NCI-H1930 (cell line): ENCODE results near the gene DAZAP1.

ENCODE experiments used
- DNase-seq, 2 experiments: peaks; one replicate each; lab custom pipeline; 2025; lab: John Stamatoyannopoulos, UW

DAZAP1 gene

DNA sequence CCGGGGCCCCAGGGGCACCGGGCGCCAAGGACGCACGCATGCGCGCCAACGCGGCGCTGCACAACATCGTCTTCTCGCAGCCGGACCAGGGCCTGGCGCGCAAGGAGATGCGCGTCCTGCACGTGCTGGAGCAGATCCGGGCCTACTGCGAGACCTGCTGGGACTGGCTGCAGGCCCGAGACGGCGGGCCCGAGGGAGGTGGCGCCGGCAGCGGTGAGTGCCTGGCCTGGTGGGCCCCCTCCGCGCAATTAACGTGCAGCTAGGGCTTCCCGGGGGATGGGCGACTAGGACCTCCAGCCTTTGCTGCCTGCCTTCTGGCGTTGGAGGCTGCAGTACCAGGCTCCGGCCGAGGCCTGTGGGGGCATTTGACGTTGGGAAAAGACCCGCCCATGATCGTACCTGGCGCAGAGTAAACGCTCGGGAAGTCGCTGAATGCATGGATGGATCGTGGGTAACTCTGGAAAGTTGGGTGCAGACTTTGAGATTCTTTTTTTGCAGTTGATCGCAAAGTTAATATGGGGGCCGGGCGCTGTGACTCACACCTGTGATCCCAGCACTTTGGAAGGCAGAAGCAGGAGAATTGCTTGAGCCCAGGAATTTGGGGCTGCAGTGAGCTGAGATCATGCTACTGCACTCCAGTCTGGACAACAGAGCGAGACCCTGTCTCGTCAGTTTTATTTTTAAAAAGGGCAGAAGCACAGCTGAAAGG is 49.8 kb downstream of the DAZAP1 start:
- DNase-seq: no peak

DNA sequence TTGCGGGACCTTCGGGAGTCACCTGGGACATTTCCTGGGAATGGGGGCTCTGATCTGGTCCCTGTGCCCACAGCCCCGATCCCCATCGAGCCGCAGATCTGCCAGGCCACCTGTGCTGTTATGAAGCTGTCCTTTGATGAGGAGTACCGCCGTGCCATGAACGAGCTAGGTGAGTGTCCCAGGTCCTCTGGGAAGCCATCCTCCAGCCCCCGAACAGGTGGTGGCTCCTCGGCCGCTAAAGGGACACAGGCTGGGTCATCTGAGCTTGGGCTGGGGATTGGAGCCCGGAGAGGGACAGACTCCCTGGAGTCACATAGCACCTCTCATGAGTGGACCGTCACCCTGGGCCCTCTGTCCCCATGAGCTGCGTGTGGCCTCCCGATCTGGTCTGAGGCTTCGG is 50.5 kb downstream of the DAZAP1 start:
- no peak for DNase-seq

- no peak for DNase-seq
These were observed 52.1 kb downstream of the DAZAP1 start for GRCh38 chr19:1459479-1459878.

DNA sequence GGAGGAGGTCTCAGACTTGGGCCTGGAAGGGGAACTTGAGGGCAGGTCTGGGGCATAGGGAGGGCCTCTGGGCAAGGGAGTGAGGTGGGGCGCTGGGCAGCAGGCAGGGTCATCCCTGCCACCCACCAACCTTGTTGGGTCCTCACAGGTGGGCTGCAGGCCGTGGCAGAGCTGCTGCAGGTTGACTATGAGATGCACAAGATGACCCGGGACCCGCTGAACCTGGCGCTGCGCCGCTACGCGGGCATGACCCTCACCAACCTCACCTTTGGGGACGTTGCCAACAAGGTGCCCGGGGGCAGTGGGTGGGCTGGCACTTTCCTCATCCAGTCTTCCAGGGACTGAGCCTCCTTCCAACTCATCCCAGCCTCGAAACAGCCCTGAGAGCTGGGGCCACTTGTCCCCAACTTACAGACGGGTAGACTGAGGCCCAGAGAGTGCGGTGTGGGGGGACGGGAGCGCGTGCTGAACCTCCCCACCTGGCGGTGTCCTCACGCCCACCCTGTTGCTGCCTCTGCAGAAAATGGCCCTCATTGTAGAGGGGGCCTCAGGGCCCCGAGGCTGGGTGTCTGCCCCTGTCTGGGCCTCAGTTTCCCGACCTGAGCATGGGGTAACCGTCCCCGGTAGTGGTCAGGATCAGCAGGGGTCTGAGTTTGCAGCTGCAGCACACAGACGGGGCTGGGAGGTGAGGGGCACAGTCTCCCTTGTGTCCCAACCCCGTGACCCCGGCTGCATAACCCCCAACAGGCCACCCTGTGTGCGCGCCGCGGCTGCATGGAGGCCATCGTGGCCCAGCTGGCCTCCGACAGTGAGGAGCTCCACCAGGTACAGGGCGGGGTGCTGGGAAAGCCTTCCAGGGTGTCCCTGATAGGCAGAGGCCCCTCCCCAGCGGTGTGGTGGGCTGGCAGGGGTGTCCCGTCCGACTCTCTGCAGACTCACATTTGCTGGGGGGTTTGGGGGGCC is 52.9 kb downstream of the DAZAP1 start:
- DNase-seq: no peak

GRCh38 chr19:1461862-1462261 is 54.5 kb downstream of the DAZAP1 start:
- no peak for DNase-seq

DNA sequence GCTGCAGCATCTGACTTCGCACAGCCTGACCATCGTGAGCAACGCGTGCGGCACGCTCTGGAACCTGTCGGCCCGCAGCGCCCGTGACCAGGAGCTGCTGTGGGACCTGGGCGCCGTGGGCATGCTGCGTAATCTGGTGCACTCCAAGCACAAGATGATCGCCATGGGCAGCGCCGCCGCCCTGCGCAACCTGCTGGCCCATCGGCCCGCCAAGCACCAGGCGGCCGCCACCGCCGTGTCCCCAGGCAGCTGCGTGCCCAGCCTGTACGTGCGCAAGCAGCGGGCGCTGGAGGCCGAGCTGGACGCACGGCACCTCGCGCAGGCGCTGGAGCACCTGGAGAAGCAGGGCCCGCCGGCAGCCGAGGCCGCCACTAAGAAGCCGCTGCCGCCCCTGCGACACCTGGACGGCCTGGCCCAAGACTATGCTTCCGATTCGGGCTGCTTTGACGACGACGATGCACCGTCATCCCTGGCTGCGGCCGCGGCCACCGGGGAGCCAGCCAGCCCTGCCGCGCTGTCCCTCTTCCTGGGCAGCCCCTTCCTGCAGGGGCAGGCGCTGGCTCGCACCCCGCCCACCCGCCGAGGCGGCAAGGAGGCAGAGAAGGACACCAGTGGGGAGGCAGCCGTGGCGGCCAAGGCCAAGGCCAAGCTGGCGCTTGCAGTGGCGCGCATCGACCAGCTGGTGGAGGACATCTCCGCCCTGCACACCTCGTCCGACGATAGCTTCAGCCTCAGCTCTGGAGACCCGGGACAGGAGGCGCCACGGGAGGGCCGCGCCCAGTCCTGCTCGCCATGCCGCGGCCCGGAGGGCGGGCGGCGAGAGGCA is 58.0 kb downstream of the DAZAP1 start:
- no peak for DNase-seq

GRCh38 chr19:1466018-1466460 is 58.7 kb downstream of the DAZAP1 start:
- DNase-seq: no peak

DNA sequence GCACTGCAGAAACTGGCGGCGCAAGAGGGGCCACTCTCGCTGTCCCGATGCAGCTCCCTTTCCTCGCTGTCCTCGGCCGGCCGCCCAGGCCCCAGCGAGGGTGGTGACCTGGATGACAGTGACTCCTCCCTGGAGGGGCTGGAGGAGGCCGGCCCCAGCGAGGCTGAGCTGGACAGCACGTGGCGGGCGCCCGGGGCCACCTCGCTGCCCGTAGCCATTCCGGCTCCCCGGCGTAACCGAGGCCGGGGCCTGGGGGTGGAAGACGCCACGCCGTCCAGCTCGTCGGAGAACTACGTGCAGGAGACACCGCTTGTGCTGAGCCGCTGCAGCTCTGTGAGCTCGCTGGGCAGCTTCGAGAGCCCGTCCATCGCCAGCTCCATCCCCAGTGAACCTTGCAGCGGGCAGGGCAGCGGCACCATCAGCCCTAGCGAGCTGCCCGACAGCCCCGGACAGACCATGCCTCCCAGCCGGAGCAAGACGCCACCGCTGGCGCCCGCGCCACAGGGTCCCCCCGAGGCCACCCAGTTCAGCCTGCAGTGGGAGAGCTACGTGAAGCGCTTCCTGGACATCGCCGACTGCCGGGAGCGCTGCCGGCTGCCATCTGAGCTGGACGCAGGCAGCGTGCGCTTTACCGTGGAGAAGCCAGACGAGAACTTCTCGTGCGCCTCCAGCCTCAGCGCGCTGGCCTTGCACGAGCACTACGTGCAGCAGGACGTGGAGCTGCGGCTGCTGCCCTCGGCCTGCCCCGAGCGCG is 59.3 kb downstream of the DAZAP1 start:
- no peak for DNase-seq

DNA sequence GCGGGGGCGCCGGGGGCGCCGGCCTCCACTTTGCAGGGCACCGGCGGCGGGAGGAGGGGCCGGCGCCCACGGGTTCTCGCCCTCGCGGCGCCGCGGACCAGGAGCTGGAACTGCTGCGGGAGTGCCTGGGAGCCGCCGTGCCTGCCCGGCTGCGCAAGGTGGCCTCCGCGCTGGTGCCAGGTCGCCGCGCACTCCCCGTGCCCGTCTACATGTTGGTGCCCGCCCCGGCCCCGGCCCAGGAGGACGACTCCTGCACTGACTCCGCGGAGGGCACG is 59.8 kb downstream of the DAZAP1 start:
- no peak for DNase-seq

DNA sequence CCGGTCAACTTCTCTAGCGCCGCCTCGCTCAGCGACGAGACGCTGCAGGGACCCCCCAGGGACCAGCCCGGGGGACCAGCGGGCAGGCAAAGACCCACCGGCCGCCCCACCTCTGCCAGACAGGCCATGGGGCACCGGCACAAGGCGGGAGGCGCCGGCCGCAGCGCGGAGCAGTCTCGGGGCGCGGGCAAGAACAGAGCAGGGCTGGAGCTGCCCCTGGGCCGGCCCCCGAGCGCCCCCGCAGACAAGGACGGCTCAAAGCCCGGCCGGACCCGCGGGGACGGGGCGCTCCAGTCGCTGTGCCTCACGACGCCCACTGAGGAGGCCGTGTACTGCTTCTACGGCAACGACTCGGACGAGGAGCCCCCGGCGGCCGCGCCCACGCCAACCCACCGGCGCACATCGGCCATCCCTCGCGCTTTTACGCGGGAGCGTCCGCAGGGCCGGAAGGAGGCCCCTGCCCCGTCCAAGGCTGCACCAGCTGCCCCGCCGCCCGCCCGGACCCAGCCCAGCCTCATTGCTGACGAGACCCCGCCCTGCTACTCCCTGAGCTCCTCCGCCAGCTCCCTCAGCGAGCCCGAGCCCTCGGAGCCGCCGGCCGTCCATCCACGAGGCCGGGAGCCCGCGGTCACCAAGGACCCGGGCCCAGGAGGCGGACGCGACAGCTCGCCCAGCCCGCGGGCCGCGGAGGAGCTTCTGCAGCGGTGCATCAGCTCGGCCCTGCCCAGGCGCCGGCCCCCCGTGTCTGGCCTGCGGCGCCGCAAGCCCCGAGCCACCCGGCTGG is 60.3 kb downstream of the DAZAP1 start:
- DNase-seq: no peak

DNA sequence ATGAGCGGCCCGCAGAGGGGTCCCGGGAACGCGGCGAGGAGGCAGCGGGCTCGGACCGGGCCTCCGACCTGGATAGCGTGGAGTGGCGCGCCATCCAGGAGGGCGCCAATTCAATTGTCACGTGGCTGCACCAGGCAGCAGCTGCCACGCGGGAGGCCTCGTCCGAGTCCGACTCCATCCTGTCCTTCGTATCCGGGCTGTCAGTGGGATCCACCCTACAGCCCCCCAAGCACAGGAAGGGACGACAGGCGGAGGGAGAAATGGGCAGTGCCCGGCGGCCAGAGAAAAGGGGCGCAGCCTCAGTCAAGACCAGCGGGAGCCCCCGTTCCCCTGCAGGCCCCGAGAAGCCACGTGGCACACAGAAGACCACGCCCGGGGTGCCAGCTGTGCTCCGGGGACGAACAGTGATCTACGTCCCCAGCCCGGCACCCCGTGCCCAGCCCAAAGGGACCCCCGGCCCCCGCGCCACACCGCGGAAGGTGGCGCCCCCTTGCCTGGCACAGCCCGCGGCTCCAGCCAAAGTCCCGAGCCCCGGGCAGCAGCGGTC is 61.0 kb downstream of the DAZAP1 start:
- DNase-seq: no peak

- DNase-seq: no peak
These were observed 61.5 kb downstream of the DAZAP1 start for GRCh38 chr19:1468821-1469254.

DNA sequence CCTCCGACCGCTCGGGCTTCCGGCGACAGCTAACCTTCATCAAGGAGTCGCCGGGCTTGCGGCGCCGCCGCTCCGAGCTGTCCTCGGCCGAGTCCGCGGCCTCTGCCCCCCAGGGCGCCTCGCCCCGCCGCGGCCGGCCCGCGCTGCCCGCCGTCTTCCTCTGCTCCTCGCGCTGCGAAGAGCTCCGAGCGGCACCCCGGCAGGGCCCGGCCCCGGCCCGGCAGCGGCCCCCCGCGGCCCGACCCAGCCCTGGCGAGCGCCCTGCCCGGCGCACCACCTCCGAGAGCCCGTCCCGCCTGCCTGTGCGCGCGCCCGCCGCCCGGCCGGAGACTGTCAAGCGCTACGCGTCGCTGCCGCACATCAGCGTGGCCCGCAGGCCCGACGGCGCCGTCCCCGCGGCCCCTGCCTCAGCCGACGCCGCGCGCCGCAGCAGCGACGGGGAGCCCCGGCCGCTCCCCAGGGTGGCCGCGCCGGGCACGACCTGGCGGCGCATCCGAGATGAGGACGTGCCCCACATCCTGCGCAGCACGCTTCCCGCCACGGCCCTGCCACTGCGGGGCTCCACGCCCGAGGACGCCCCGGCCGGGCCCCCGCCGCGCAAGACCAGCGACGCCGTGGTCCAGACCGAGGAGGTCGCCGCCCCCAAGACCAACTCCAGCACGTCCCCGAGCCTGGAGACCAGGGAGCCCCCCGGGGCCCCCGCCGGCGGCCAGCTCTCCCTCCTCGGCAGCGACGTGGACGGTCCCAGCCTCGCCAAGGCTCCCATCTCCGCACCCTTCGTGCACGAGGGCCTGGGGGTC is 62.1 kb downstream of the DAZAP1 start:
- DNase-seq: no peak

GRCh38 chr19:1470055-1470304 is 62.6 kb downstream of the DAZAP1 start:
- no peak for DNase-seq

- peak; percentile 65 to 79 for DNase-seq
These were observed 63.1 kb downstream of the DAZAP1 start for GRCh38 chr19:1470305-1471009.

DNA sequence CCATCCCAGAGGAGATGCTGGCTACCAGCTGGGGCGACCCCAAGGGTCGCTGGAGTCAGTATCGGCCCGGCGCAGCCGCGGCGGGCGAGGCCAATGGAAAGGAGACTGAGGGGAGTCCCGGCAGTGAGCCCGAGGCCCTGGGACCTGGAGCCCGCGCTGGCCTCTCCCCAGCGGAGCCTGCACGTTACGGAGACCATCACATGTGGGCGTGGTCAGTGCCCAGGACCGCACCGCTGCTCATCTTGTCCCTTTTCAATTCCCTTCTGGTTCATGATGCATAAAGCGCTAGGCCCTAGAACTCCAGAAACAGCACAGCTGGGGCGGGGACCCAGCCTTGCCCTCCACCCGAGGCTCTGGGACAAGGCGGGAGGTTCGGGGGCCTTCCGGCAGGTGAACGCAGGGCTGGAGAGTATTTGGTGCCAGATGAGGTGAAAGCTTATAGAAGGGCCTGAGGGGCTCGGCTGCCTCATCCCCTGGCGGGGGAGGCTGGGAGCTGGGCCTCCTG is 63.7 kb downstream of the DAZAP1 start:
- peak; percentile 65 to 79 for DNase-seq

GRCh38 chr19:1471515-1472160 is 64.3 kb downstream of the DAZAP1 start:
- DNase-seq: peak; percentile 48 to 49

DNA sequence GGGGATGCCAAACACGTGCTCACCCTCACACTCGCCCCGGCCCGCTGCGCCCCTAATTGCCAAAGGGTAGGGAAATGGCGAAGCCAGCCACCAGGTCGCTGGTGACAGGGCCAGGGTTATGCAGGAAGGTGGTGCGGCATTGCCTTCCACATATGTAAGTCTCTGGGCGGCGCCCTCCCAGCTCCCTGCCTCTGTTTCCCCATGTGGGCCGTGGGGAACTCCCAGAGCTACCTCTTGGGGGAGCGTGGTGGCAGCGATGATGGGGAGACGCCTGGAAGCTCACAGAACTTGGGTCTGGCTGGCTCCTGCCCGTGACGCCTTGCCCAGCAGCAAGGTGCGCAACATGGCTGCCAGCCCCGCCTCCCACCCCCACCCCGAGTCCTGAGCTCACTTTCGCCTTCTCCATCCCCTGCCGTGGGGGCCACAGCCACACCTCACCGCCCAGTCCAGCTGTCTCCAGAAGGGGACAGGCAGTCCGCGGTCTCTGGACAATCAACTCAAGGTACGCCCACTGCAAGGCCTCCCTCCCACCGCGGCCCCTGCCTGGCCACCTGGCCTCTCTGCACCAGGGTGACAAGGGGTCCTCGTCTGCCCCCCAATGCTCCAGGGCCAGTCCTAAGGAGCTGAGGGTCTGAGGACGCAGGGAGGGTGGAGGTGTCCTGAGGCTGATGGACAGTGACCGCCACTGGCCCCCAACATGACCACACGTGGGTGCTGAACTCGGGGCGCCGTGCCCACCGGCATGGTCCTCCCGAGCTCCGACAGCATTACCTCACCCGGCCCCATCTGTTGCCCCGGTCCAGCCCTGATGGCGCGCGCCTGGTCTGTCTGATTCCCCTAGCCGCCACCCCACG is 65.1 kb downstream of the DAZAP1 start:
- DNase-seq: peak in 1 of 2 experiments; percentile 36
